ENCODE results near the gene HCN4. TPM values are rescaled to one million over a fixed set of nuclear protein-coding genes. Genes with fewer than 3 reads are reported as not detected.

HCN4 gene
- total and polyA plus RNA-seq, 2 experiments from 2014 or later, result 0.27 to 0.40 TPM

- H3K27ac ChIP-seq, result no peak overlapping the region
- no peaks in the 10 kb centered on the region for H3K9me2 ChIP-seq (replicated peaks; ENCODE audit: insufficient read depth)
- no peak for DNase-seq (ENCODE audit: low spot score)
- no peaks in the 10 kb centered on the region for H3K79me2 ChIP-seq
- no peaks in the 10 kb centered on the region for H3K36me3 ChIP-seq (replicated peaks; ENCODE audit: insufficient read depth, low read depth)
- WGBS (ENCODE audit: low lambda C conversion rate, missing lambda C conversion rate), result 72% methylated on average over 2 of the region's 2 CpGs
- H2AFZ ChIP-seq, result no peak overlapping the region
- TF ChIP-seq EZH2 (IDR thresholded peaks at IDR 0.05; ENCODE audit: borderline replicate concordance) (no peak), CTCF (IDR thresholded peaks at IDR 0.05; ENCODE audit: poor library complexity) (no peak), EZH2phosphoT487 (IDR thresholded peaks at IDR 0.05; ENCODE audit: low read depth, severe bottlenecking, unreplicated experiment) (no peak)
- no peak overlapping the region for H3K4me3 ChIP-seq
- H4K20me1 ChIP-seq (ENCODE audit: insufficient read depth, poor library complexity, severe bottlenecking), result no peaks in the 10 kb centered on the region
- H3K9me3 ChIP-seq (ENCODE audit: low read depth), result no peaks in the 10 kb centered on the region
- H3K4me1 ChIP-seq (ENCODE audit: insufficient read depth), result no peaks in the 10 kb centered on the region
- no peak overlapping the region for H3K4me2 ChIP-seq
- H3K27me3 ChIP-seq, result no peaks in the 10 kb centered on the region
These were observed 11.9 kb upstream of the HCN4 start for GRCh38 chr15:73380661-73381060.

GRCh38 chr15:73378089-73378488 lies 9.3 kb upstream of the HCN4 start:
- Histone ChIP-seq H3K4me2 (no peak overlapping the region), H3K27me3 (no peaks in the 10 kb centered on the region), H2AFZ (no peak overlapping the region), H3K27ac (no peak overlapping the region), H4K20me1 (ENCODE audit: insufficient read depth, poor library complexity, severe bottlenecking) (no peaks in the 10 kb centered on the region), H3K36me3 (replicated peaks; ENCODE audit: insufficient read depth, low read depth) (no peaks in the 10 kb centered on the region), H3K79me2 (no peaks in the 10 kb centered on the region), H3K4me3 (no peak overlapping the region), H3K9me3 (ENCODE audit: low read depth) (no peaks in the 10 kb centered on the region), H3K9me2 (replicated peaks; ENCODE audit: insufficient read depth) (no peaks in the 10 kb centered on the region), H3K4me1 (ENCODE audit: insufficient read depth) (peaks cover 3% of the 10 kb centered on the region)
- DNase-seq (ENCODE audit: low spot score), result no peak
- TF ChIP-seq EZH2phosphoT487 (IDR thresholded peaks at IDR 0.05; ENCODE audit: low read depth, severe bottlenecking, unreplicated experiment) (no peak), EZH2 (IDR thresholded peaks at IDR 0.05; ENCODE audit: borderline replicate concordance) (no peak), CTCF (IDR thresholded peaks at IDR 0.05; ENCODE audit: poor library complexity) (no peak)
- WGBS (ENCODE audit: low lambda C conversion rate, missing lambda C conversion rate), result 83% methylated on average over 12 of the region's 12 CpGs

GRCh38 chr15:73375755-73376305 lies 7.1 kb upstream of the HCN4 start:
- no peak overlapping the region for H3K4me3 ChIP-seq
- 79% methylated on average over 6 of the region's 6 CpGs for WGBS (ENCODE audit: low lambda C conversion rate, missing lambda C conversion rate)
- H3K4me2 ChIP-seq, result no peak overlapping the region
- H3K36me3 ChIP-seq (replicated peaks; ENCODE audit: insufficient read depth, low read depth), result no peaks in the 10 kb centered on the region
- H4K20me1 ChIP-seq (ENCODE audit: insufficient read depth, poor library complexity, severe bottlenecking), result no peaks in the 10 kb centered on the region
- no peak for TF ChIP-seq EZH2 (IDR thresholded peaks at IDR 0.05; ENCODE audit: borderline replicate concordance)
- no peak for TF ChIP-seq CTCF (IDR thresholded peaks at IDR 0.05; ENCODE audit: poor library complexity)
- no peak for TF ChIP-seq EZH2phosphoT487 (IDR thresholded peaks at IDR 0.05; ENCODE audit: low read depth, severe bottlenecking, unreplicated experiment)
- H3K9me2 ChIP-seq (replicated peaks; ENCODE audit: insufficient read depth), result no peaks in the 10 kb centered on the region
- H3K79me2 ChIP-seq, result no peaks in the 10 kb centered on the region
- peaks cover 3% of the 10 kb centered on the region for H3K4me1 ChIP-seq (ENCODE audit: insufficient read depth)
- H3K27me3 ChIP-seq, result peaks cover 12% of the 10 kb centered on the region
- H3K27ac ChIP-seq, result no peak overlapping the region
- H2AFZ ChIP-seq, result no peak overlapping the region
- no peaks in the 10 kb centered on the region for H3K9me3 ChIP-seq (ENCODE audit: low read depth)
- DNase-seq (ENCODE audit: low spot score), result peak; percentile 43
